GM12801 (cell line): Measurements from ENCODE around the gene SMPD3.

Experiments used
- CTCF ChIP-seq: IDR thresholded peaks from one replicate; pipeline ENCODE4 v1.5.1; 2011; ENCODE audit warnings: control low read depth; ENCODE audit not compliant: insufficient read length; ENCODE audit errors: extremely low read depth

Gene SMPD3

GRCh38 chr16:68369168-68369567 is 79.1 kb downstream of the SMPD3 start:
- no peak for TF ChIP-seq CTCF

DNA sequence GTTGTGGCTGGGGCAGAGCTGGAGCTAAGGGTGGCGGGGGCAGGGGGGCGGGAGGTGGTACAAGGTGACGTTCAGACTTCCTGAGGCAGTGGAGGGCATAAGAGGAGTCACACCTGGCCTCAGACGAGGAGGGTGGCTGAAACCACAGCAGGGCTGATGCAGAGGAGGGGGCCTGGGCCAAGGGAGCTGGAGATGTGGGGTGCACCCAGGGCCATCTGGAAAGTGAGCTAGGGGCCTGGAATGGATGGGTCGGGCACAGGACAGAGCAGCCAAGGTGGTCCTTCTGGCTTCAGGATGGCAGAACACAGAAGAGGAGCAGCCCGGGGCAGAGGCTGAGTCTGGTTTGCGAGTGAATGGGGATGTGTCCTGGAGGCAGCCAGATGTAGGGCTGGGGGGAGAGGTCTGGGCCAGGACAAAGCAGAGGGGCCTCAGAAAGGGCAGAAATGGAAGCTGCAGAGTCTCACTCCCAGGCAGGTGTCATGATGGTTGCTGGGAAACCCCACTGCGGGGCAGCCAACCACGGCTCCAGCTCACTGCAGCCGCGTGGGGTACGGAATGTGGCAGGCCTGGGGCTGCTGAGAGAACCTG is 79.9 kb downstream of the SMPD3 start:
- no peak for TF ChIP-seq CTCF

DNA sequence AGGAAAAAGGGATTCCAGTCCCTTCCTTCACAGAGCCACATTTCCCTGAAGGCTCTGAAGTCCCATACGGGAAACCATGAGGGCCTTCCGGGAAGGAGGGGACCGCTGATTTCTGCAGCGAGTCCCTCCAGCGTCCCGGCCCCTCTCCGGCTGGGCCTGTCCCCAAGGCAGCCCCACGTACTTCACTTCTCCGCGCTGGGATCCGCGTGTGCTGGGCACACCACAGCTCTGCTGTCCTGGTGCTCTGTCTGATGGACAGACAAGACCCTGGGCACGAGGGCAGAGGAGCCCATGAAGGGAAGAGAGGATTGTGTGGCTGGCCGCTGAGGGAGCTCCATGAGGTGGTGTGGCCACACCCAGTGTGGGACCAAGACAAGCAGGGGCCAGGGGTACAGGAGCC is 80.4 kb downstream of the SMPD3 start:
- TF ChIP-seq CTCF, result no peak

DNA sequence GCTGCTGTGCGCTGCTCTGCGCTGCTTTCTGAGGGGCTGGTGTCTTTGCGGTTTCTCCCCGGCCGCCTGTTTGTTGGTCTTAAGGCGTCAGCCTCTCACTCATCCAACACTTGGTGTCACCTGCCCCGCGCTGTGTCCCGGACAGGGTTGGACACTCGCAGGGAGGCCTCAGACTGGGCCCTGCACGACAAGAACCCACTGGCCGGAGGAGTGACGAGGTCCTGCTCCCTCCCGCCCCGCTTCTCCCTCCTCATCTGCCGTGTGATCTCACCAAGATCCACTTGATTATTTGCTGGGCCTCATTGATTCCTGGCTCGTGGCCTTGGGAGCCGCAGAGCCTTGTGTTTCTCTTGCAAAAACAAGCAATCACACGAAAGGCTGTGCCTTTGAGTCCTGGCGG is 80.9 kb downstream of the SMPD3 start:
- no peak for TF ChIP-seq CTCF

DNA sequence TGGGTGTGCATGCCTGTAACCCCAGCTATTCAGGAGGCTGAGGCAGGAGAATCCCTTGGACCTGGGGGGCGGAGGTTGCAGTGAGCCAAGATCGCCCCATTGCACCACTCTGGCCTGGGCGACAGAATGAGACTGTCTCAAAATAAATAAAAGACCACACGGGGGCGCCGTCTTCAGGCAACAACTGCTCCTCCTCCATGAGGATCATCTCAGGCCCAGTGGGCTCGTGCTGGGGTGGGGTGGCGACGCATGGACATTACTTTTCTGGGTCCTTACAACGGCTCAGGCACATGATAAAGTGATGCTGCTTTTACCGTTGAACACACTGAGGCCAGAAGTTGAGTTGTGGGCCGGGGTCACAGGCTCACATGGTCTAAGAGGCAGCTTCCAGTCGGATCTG is 81.3 kb downstream of the SMPD3 start:
- TF ChIP-seq CTCF, result no peak

DNA sequence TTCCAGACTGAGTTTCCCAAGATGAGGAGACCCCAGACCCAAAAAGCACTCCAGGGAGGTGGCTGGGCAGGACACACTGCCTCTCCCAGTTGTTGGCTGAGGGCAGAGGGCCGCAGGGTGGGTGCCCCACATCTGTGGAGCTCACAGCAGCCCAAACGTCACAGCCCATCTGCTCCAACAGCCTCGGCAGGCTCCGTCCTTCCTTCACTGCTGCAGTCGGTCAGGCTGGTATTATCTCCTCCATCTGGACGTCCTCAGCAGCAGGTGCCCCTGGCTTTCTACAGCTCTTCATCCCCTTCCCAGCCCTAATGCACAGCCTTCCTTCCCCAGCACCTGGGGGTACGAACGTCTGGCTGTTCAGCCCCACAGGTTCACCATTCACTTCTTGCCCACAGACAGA is 82.2 kb downstream of the SMPD3 start:
- no peak for TF ChIP-seq CTCF

GRCh38 chr16:68365167-68365817 is 83.0 kb downstream of the SMPD3 start:
- no peak for TF ChIP-seq CTCF
